ENCODE results near the gene FAM171A2.
A peak's percentile ranks its signal among the peaks of the same experiment; 100 is the strongest.
"Not testable (repeated sequence)": the region's sequence is repeated elsewhere in the genome, so short reads cannot be mapped to it uniquely, and the experiment has no call there.

The FAM171A2 gene

DNA sequence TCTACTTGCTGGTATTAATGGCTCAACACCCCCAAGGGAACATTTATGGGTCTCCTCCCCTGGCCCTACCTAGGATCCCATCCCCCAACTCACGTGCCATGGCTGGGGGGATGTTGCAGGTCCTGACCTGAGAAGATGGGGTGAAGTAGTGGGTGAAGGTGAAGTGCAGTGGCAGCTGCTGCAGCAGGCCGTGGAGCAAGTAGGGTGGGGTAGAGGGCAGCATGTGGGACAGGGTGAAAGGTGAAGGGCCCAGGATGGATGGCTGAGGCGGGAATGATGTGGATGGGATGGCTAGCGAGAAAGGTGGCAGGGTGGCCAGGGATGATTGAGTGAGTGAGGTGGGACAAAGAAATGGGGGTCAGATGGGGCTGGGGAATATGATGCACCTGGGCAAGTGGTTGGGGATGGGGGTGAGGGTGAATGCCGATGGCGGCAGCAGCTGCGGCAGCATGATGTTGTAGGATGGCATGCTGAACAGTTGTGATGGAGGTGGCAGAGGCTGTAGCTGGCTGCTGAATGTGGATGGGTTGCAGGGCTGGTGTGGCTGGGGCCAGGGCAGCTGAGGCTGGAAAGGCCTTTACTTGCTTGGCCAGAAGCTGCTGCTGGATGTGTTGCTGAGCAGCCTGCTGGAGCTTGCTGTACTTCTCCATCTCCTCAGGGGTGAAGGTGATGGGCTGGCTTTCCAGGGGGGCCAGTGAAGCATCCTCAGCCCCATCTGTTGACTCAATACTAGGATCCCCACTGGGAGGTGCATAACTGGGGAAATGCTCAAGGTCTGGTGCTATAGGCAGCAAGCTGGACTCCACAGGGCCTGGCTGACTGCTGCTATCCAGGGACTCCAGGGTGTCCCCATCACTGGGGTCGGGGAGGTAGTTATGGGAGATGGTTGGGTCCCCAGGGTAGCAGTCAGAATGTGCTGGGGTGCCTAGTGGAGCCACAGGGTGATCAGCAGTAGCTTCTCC, 34.1 kb upstream of the FAM171A2 start:
- no peak overlapping the region for H3K4me3 ChIP-seq (ENCODE audit: low read depth, low read length)
- peak; percentile 29 for DNase-seq (ENCODE audit: low read depth)
- TF ChIP-seq, protein P1, sequence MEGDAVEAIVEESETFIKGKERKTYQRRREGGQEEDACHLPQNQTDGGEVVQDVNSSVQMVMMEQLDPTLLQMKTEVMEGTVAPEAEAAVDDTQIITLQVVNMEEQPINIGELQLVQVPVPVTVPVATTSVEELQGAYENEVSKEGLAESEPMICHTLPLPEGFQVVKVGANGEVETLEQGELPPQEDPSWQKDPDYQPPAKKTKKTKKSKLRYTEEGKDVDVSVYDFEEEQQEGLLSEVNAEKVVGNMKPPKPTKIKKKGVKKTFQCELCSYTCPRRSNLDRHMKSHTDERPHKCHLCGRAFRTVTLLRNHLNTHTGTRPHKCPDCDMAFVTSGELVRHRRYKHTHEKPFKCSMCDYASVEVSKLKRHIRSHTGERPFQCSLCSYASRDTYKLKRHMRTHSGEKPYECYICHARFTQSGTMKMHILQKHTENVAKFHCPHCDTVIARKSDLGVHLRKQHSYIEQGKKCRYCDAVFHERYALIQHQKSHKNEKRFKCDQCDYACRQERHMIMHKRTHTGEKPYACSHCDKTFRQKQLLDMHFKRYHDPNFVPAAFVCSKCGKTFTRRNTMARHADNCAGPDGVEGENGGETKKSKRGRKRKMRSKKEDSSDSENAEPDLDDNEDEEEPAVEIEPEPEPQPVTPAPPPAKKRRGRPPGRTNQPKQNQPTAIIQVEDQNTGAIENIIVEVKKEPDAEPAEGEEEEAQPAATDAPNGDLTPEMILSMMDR (conservative IDR thresholded peaks at IDR 0.05; ENCODE audit: low read depth, low read length) = no peak

DNA sequence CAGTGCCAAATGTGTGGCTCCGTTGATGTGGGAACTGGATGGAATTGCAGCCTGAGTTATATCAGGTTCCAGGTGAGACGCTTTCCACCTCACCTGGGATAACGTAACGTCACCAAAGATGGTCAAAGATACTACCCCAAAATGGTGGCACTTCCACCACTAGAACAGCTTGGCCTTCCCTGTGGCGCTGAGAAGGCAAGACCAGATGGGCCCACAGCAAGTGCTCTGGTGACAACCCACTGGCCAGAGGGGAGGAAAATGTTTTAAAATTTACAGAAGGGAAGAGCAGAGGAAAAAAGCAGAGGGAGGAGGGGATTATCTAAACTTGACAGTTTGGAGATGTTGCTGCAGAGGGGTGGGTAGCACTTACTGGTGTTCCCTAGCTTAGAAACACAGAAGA, 33.3 kb upstream of the FAM171A2 start:
- no peak overlapping the region for H3K4me3 ChIP-seq (ENCODE audit: low read depth, low read length)
- no peak for DNase-seq (ENCODE audit: low read depth)
- TF ChIP-seq, protein P1 (conservative IDR thresholded peaks at IDR 0.05; ENCODE audit: low read depth, low read length) = no peak

DNA sequence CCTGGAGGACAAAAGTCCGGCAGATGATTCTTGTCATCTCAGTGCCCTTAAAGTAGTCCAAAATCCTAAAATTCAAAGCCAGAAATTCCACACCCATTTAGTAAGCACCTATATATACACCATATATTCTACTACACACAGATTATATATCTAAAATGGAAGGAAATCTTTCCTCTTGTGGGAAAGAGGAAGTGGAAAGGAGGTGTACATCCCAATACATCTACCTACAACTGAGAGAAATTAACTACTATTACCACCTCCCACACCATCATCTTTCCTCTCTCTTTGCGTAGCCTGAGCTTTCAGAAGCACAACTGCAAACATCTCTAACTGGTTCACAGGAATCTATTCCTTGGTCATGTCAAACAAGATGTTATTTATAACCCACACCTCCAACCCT, 31.2 kb upstream of the FAM171A2 start:
- H3K4me3 ChIP-seq (ENCODE audit: low read depth, low read length) = no peak overlapping the region
- TF ChIP-seq, protein P1 (conservative IDR thresholded peaks at IDR 0.05; ENCODE audit: low read depth, low read length) = no peak
- DNase-seq (ENCODE audit: low read depth) = no peak

DNA sequence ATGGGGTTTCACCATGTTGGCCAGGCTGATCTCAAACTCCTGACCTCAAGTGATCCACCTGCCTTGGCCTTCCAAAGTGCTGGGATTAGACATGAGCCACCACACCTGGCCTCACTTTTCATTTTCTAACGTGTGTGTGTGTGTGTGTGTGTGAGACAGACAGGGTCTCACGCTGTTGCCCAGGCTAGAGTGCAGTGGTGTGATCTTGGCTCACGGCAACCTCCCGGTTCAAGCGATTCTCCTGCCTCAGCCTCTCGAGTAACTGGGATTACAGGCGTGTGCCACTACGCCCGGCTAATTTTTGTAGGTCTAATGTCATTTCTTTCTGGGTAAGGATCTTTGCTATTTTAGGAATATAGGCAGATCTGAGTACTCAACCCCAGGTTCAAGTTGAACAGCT, 30.5 kb upstream of the FAM171A2 start:
- not testable (repeated sequence) for H3K4me3 ChIP-seq (ENCODE audit: low read depth, low read length); DNase-seq (ENCODE audit: low read depth)
- TF ChIP-seq, protein P1 (conservative IDR thresholded peaks at IDR 0.05; ENCODE audit: low read depth, low read length) = peak; percentile 3

- TF ChIP-seq, protein P1 (conservative IDR thresholded peaks at IDR 0.05; ENCODE audit: low read depth, low read length) = no peak
- DNase-seq (ENCODE audit: low read depth) = no peak
- H3K4me3 ChIP-seq (ENCODE audit: low read depth, low read length) = no peak overlapping the region
These were observed 26.7 kb upstream of the FAM171A2 start for GRCh38 chr17:44390250-44390870.

GRCh38 chr17:44389723-44390202, 26.1 kb upstream of the FAM171A2 start:
- DNase-seq (ENCODE audit: low read depth) = no peak
- TF ChIP-seq, protein P1 (conservative IDR thresholded peaks at IDR 0.05; ENCODE audit: low read depth, low read length) = no peak
- no peak overlapping the region for H3K4me3 ChIP-seq (ENCODE audit: low read depth, low read length)

All from choroid plexus epithelial cell (primary cell).